GM20000 (cell line): ENCODE data around the gene CDC45.

Experiments
- DNase-seq: peaks from one replicate; pipeline ENCODE4 v3.0.0; 2012; ENCODE audit warnings: low spot score
- TF ChIP-seq, protein P1 (sequence below): IDR thresholded peaks from 2 replicates; pipeline ENCODE4 v1.5.1; 2012; ENCODE audit warnings: mild to moderate bottlenecking, control low read depth; ENCODE audit errors: extremely low read depth, missing control alignments

The CDC45 gene

GRCh38 chr22:19499880-19500242, 20.1 kb downstream of the CDC45 start:
- TF ChIP-seq, protein P1, sequence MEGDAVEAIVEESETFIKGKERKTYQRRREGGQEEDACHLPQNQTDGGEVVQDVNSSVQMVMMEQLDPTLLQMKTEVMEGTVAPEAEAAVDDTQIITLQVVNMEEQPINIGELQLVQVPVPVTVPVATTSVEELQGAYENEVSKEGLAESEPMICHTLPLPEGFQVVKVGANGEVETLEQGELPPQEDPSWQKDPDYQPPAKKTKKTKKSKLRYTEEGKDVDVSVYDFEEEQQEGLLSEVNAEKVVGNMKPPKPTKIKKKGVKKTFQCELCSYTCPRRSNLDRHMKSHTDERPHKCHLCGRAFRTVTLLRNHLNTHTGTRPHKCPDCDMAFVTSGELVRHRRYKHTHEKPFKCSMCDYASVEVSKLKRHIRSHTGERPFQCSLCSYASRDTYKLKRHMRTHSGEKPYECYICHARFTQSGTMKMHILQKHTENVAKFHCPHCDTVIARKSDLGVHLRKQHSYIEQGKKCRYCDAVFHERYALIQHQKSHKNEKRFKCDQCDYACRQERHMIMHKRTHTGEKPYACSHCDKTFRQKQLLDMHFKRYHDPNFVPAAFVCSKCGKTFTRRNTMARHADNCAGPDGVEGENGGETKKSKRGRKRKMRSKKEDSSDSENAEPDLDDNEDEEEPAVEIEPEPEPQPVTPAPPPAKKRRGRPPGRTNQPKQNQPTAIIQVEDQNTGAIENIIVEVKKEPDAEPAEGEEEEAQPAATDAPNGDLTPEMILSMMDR: no peak
- no peak for DNase-seq

- TF ChIP-seq, protein P1: no peak
- no peak for DNase-seq
These were observed 22.3 kb downstream of the CDC45 start for GRCh38 chr22:19501897-19502447.

DNA sequence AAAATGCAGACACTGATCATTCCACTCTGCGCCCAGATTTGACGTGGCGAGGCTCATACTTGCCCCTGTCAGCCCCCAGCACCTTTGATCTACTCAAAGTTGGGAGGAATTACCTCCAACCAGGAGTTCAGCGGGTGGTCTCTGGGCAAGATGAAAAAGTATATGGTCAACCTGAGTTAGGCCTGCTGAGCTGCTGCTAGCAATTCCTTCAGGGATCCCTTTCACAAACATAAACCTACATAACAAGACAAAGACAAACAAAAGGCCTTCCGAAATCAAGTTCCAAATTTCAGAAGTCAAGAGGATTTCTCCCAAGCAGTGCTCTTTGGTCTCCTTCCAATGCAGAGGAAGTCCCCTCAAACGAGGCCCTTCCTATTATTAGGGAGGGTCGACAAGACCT, 23.6 kb downstream of the CDC45 start:
- TF ChIP-seq, protein P1: no peak

DNA sequence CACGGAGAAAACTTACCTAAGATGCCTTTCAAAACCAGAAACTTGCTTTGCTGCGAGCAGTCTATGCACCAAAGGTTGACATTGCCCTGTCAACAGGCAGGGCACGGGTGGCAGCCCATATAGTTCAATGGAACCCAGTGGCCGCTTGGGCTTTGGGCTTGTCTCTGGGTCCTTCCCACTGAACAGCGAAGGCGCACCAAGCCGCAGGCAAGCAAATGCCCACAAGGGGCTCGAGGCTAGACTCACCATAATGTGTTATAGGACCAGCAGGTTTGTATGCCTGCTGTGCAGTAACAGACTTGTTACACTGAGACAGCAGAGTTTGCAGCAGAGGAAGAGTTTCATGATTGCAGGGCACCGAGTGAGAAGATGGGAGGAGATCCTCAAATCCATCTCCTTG, 24.1 kb downstream of the CDC45 start:
- TF ChIP-seq, protein P1: no peak
- DNase-seq: no peak

More for the DNA sequence above, 23.6 kb downstream of the CDC45 start:
- DNase-seq: no peak

- TF ChIP-seq, protein P1: no peak
- DNase-seq: no peak
These were observed 25.4 kb downstream of the CDC45 start for GRCh38 chr22:19504900-19505734.

DNA sequence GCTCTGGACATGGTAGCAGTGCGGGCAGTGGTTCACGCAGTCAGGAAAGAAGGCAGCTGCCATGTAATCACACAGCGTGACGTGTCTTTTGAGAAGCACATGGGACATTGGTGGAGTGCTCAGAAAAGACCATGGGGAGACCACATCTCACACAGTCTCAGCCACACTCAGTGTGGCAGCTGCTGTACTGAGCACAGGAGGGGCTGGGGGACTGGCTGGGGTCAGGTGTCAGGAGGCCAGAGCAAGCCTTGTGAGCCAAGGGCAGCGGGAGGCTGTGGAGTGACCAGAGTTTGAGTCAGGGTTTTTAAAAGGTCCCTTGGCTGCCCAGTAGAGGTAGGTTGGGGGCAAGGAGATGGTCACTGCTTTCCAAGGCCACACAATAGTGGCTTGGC, 26.0 kb downstream of the CDC45 start:
- TF ChIP-seq, protein P1: no peak
- DNase-seq: no peak

GRCh38 chr22:19506212-19506611, 26.5 kb downstream of the CDC45 start:
- DNase-seq: no peak
- TF ChIP-seq, protein P1: no peak
